ENCODE measurements around the gene GOLT1A.

DNA sequence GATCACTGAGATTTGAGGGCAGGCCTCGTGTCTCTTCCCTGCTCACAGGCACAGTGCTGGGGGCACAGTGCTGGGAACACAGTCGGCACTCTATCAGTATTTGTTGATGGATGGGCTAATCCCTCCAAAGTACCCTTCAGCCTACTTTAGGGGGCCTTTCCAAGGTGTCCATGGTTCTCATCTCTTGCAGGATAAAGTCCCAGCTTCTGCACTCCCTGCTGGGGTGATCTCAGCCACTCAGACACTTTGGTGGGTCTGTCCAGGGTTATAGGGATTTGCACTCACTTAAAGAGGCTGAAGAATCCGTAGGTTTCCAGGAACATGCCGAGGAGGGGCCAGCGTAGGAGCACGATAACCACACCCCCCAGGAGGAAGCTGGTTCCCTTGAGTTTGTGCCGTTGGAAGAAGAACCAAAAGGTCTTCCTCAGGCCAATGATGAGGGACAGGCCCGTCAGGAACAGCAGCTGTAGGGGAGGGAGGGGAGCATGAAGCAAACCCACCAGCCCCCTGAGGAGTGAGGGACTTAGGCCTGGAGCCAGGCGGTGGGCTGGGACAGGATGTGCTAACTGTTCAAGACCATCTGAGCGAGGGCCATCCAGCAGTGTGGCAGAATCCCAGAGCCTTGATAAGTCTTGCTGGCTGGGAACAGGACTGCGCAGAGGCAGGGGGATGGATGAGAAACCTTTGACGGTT is 12.3 kb downstream of the GOLT1A start:
- no peak for TF ChIP-seq CTCF (conservative IDR thresholded peaks at IDR 0.05; ENCODE audit: low read depth, low read length)
- no peak for TF ChIP-seq EZH2 (IDR thresholded peaks at IDR 0.05; ENCODE audit: borderline replicate concordance, low read depth, low read length, poor library complexity, severe bottlenecking)
